ENCODE results near the gene ATP2C2.

DNA sequence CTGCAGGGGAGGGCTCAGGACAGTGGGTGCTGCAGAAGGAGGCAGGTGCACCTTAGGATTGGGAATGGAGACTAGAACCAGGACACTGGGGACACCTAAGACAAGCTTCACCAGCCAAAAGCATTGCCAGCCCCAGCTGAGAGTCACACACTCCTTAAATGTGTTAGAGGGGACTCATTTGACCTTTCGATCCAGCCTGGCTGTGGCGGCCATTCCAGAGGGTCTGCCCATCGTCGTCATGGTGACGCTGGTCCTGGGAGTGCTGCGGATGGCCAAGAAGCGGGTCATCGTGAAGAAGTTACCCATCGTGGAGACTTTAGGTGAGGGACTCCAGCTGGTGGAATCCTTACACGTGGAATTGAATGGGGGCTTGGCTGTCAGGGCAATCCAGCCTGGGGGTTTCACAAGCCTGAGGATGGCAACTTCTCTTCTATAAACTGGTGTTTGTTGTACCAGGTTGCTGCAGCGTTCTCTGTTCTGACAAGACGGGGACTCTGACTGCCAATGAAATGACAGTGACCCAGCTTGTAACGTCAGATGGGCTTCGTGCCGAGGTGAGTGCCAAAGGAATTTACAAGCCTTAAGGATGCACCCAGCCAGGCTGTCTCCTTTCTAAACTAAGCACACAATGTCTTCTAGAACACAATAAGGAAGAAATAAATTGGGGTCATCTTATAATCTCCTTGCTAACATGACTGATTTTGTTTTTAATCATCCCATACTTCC lies 70.8 kb downstream of the ATP2C2 start:
- TF ChIP-seq, protein P1, sequence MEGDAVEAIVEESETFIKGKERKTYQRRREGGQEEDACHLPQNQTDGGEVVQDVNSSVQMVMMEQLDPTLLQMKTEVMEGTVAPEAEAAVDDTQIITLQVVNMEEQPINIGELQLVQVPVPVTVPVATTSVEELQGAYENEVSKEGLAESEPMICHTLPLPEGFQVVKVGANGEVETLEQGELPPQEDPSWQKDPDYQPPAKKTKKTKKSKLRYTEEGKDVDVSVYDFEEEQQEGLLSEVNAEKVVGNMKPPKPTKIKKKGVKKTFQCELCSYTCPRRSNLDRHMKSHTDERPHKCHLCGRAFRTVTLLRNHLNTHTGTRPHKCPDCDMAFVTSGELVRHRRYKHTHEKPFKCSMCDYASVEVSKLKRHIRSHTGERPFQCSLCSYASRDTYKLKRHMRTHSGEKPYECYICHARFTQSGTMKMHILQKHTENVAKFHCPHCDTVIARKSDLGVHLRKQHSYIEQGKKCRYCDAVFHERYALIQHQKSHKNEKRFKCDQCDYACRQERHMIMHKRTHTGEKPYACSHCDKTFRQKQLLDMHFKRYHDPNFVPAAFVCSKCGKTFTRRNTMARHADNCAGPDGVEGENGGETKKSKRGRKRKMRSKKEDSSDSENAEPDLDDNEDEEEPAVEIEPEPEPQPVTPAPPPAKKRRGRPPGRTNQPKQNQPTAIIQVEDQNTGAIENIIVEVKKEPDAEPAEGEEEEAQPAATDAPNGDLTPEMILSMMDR (IDR thresholded peaks at IDR 0.05; ENCODE audit: low read depth, low read length, poor library complexity, severe bottlenecking): no peak
- TF ChIP-seq EZH2phosphoT487 (IDR thresholded peaks at IDR 0.05; ENCODE audit: borderline replicate concordance, low read length): no peak
